ENCODE measurements around the gene PAMR1.

DNA sequence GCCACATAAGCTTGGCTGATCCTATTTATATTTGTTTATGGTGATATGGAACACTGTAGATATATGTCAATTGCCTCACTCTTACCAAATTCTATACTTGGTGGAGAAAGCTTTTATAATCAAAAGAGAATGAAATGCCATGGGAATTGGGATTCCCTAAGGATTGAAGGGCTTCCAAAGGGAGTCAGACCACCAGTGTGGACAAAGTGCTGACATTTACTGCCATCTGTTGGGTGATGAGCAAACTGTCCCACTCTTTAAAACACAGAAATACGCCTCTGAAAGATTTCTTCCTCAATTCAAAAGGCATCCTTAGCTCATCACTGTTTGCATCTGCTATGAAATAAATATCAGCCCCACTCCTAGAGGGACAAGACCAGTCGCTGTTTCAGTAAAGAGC, 113.1 kb downstream of the PAMR1 start:
- TF ChIP-seq, protein P1, sequence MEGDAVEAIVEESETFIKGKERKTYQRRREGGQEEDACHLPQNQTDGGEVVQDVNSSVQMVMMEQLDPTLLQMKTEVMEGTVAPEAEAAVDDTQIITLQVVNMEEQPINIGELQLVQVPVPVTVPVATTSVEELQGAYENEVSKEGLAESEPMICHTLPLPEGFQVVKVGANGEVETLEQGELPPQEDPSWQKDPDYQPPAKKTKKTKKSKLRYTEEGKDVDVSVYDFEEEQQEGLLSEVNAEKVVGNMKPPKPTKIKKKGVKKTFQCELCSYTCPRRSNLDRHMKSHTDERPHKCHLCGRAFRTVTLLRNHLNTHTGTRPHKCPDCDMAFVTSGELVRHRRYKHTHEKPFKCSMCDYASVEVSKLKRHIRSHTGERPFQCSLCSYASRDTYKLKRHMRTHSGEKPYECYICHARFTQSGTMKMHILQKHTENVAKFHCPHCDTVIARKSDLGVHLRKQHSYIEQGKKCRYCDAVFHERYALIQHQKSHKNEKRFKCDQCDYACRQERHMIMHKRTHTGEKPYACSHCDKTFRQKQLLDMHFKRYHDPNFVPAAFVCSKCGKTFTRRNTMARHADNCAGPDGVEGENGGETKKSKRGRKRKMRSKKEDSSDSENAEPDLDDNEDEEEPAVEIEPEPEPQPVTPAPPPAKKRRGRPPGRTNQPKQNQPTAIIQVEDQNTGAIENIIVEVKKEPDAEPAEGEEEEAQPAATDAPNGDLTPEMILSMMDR (IDR thresholded peaks at IDR 0.05) = peak in 1 of 6 experiments; percentile 26
- TF ChIP-seq POLR2A (IDR thresholded peaks at IDR 0.05) = no peak
